Trophoblast cell (in vitro differentiated cells and primary cell): Measurements from ENCODE around the gene TMEM86B.

ENCODE experiments used
- DNase-seq, 2 donors: peaks; one replicate each; pipeline ENCODE4 v3.0.0-alpha.2; 2016
- H2AFZ ChIP-seq: 2 replicates; pipeline ENCODE4 v1.6.1; 2013; ENCODE audit warnings: low read length, moderate library complexity, mild to moderate bottlenecking; ENCODE audit not compliant: insufficient read depth, poor library complexity
- H2AK5ac ChIP-seq: 2 replicates; pipeline ENCODE4 v1.6.1; 2013; ENCODE audit warnings: mild to moderate bottlenecking, low read length
- H2BK120ac ChIP-seq: 2 replicates; pipeline ENCODE4 v1.6.1; 2013; ENCODE audit warnings: low read length, mild to moderate bottlenecking, moderate library complexity; ENCODE audit not compliant: insufficient read depth, poor library complexity
- H2BK12ac ChIP-seq: 2 replicates; pipeline ENCODE4 v1.6.1; 2013; ENCODE audit warnings: mild to moderate bottlenecking, low read length, moderate library complexity
- H2BK5ac ChIP-seq: 2 replicates; pipeline ENCODE4 v1.6.1; 2013; ENCODE audit warnings: low read length, low read depth, moderate library complexity, mild to moderate bottlenecking; ENCODE audit not compliant: poor library complexity
- H3K14ac ChIP-seq: 2 replicates; pipeline ENCODE4 v1.6.1; 2013; ENCODE audit warnings: mild to moderate bottlenecking, low read length
- H3K18ac ChIP-seq: 2 replicates; pipeline ENCODE4 v1.6.1; 2013; ENCODE audit warnings: mild to moderate bottlenecking, low read length
- H3K23ac ChIP-seq: 2 replicates; pipeline ENCODE4 v1.6.1; 2013; ENCODE audit warnings: low read length
- H3K27ac ChIP-seq: 2 replicates; pipeline ENCODE4 v1.5.1; 2013; ENCODE audit warnings: low read depth, mild to moderate bottlenecking, inconsistent platforms, low read length, moderate library complexity
- H3K27me3 ChIP-seq: 2 replicates; pipeline ENCODE4 v1.6.1; 2013; ENCODE audit warnings: inconsistent platforms, mild to moderate bottlenecking, low read length, moderate library complexity; ENCODE audit not compliant: insufficient read depth
- H3K36me3 ChIP-seq, 2 experiments: 1 replicate in 1 of 2; 2 replicates in 1 of 2; pipeline ENCODE4 v1.6.1; 2013; ENCODE audit warnings: low read length in 2 of 2, mild to moderate bottlenecking in 2 of 2, moderate library complexity in 1 of 2; ENCODE audit not compliant: insufficient read depth in 2 of 2, control insufficient read depth in 1 of 2
- H3K4ac ChIP-seq: 2 replicates; pipeline ENCODE4 v1.6.1; 2013; ENCODE audit warnings: low read depth, mild to moderate bottlenecking, low read length, moderate library complexity
- H3K4me1 ChIP-seq, 2 experiments: 1 replicate in 1 of 2; 2 replicates in 1 of 2; pipeline ENCODE4 v1.6.1; 2013; ENCODE audit warnings: low read length in 2 of 2, mild to moderate bottlenecking in 2 of 2, moderate library complexity in 1 of 2; ENCODE audit not compliant: insufficient read depth in 2 of 2, control insufficient read depth in 1 of 2
- H3K4me2 ChIP-seq: 2 replicates; pipeline ENCODE4 v1.6.1; 2013; ENCODE audit warnings: inconsistent platforms, mild to moderate bottlenecking, low read length, moderate library complexity
- H3K4me3 ChIP-seq: 2 replicates; pipeline ENCODE4 v1.5.1; 2013; ENCODE audit warnings: mild to moderate bottlenecking, low read depth, low read length, inconsistent platforms
- H3K79me1 ChIP-seq: one replicate; pipeline ENCODE4 v1.6.1; 2013; ENCODE audit warnings: low read length
- H3K79me2 ChIP-seq: 2 replicates; pipeline ENCODE4 v1.6.1; 2013; ENCODE audit warnings: low read length, mild to moderate bottlenecking; ENCODE audit not compliant: control insufficient read depth, insufficient read depth, poor library complexity
- H3K9ac ChIP-seq: 2 replicates; pipeline ENCODE4 v1.6.1; 2013; ENCODE audit warnings: mild to moderate bottlenecking, low read length
- H3K9me3 ChIP-seq: 2 replicates; pipeline ENCODE4 v1.6.1; 2013; ENCODE audit warnings: low read depth, mild to moderate bottlenecking, control low read depth, inconsistent platforms, low read length; ENCODE audit not compliant: insufficient read depth
- H4K12ac ChIP-seq: 2 replicates; pipeline ENCODE4 v1.6.1; 2013; ENCODE audit warnings: low read depth, mild to moderate bottlenecking, low read length, moderate library complexity
- H4K8ac ChIP-seq: 2 replicates; pipeline ENCODE4 v1.6.1; 2013; ENCODE audit warnings: low read depth, mild to moderate bottlenecking, low read length, moderate library complexity
- H4K91ac ChIP-seq: one replicate; pipeline ENCODE4 v1.6.1; 2013; ENCODE audit warnings: low read depth, mild to moderate bottlenecking, low read length, moderate library complexity
- WGBS: extraction: QIAGEN DNeasy Blood & Tissue Kit; methylation state at CpG from one replicate; pipeline ENCODE4 v1.1.7; 2013; ENCODE audit warnings: missing lambda C conversion rate; ENCODE audit not compliant: insufficient read length, insufficient coverage; ENCODE audit errors: extremely low coverage; 5-methylcytosine and 5-hydroxymethylcytosine counted together

TMEM86B gene

DNA sequence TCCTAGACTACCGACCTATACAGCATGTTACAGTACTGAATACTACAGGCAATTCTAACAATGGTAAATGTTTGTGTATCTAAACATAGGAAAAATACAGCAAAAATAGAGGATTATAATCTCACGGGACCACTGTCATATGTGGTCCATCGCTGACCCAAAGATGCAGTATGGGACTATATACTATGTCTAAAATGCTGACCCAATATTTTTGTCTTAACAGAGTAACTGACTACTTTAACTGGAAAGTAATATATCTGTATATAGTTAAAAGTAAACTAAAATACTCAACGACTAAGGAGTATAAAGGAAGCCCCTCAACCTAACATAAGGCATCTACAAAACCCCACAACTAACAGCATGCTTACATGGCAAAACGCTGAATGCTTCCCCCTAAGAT, 4.4 kb upstream of the TMEM86B start:
- Histone ChIP-seq H2BK12ac (no peak overlapping the region), H3K9ac (no peak overlapping the region), H4K91ac (no peak overlapping the region), H3K36me3 (peaks cover 70 to 78% of the 10 kb centered on the region in 2 experiments), H2BK120ac (no peak overlapping the region), H2BK5ac (no peak overlapping the region), H4K12ac (no peak overlapping the region), H3K79me1 (no peaks in the 10 kb centered on the region), H3K79me2 (no peaks in the 10 kb centered on the region), H4K8ac (no peak overlapping the region), H3K9me3 (peaks cover 1% of the 10 kb centered on the region), H2AFZ (no peak overlapping the region), H3K4me1 (no peaks in the 10 kb centered on the region), H3K23ac (no peak overlapping the region), H3K14ac (no peak overlapping the region), H3K18ac (no peak overlapping the region), H3K4me2 (no peak overlapping the region), H3K27ac (no peak overlapping the region), H2AK5ac (no peak overlapping the region), H3K4ac (no peak overlapping the region), H3K4me3 (no peak overlapping the region), H3K27me3 (no peaks in the 10 kb centered on the region)
- no peak for DNase-seq
- no CpG with 5 or more reads among the region's 5 CpGs for WGBS

GRCh38 chr19:55232286-55232602, 3.7 kb upstream of the TMEM86B start:
- H3K4me2 ChIP-seq: no peak overlapping the region
- H3K4me3 ChIP-seq: no peak overlapping the region
- no peak overlapping the region for H3K18ac ChIP-seq
- H3K4me1 ChIP-seq: no peaks in the 10 kb centered on the region
- H3K27me3 ChIP-seq: no peaks in the 10 kb centered on the region
- no peaks in the 10 kb centered on the region for H3K79me1 ChIP-seq
- no peak overlapping the region for H3K9ac ChIP-seq
- H2AFZ ChIP-seq: no peak overlapping the region
- H3K79me2 ChIP-seq: no peaks in the 10 kb centered on the region
- H3K23ac ChIP-seq: no peak overlapping the region
- H3K9me3 ChIP-seq: peaks cover 1% of the 10 kb centered on the region
- H2BK12ac ChIP-seq: no peak overlapping the region
- H4K91ac ChIP-seq: no peak overlapping the region
- H2BK5ac ChIP-seq: no peak overlapping the region
- no peak overlapping the region for H2AK5ac ChIP-seq
- no peak overlapping the region for H3K4ac ChIP-seq
- DNase-seq: no peak
- H3K14ac ChIP-seq: no peak overlapping the region
- H2BK120ac ChIP-seq: no peak overlapping the region
- H3K27ac ChIP-seq: no peak overlapping the region
- no peak overlapping the region for H4K12ac ChIP-seq
- no peak overlapping the region for H4K8ac ChIP-seq
- no CpG with 5 or more reads among the region's 12 CpGs for WGBS
- H3K36me3 ChIP-seq: peaks cover 72 to 78% of the 10 kb centered on the region in 2 experiments

GRCh38 chr19:55231391-55232285, 3.1 kb upstream of the TMEM86B start:
- WGBS: no CpG with 5 or more reads among the region's 30 CpGs
- Histone ChIP-seq H3K18ac (no peak overlapping the region), H4K91ac (no peak overlapping the region), H3K79me1 (no peaks in the 10 kb centered on the region), H3K14ac (no peak overlapping the region), H2BK120ac (no peak overlapping the region), H3K27ac (no peak overlapping the region), H3K9me3 (peaks cover 1% of the 10 kb centered on the region), H3K9ac (no peak overlapping the region), H4K8ac (no peak overlapping the region), H3K4me1 (no peaks in the 10 kb centered on the region), H3K23ac (no peak overlapping the region), H3K4me2 (no peak overlapping the region), H2AK5ac (no peak overlapping the region), H4K12ac (no peak overlapping the region), H3K36me3 (peaks cover 72 to 78% of the 10 kb centered on the region in 2 experiments), H2AFZ (no peak overlapping the region), H2BK5ac (no peak overlapping the region), H2BK12ac (no peak overlapping the region), H3K4ac (no peak overlapping the region), H3K79me2 (no peaks in the 10 kb centered on the region), H3K4me3 (no peak overlapping the region), H3K27me3 (no peaks in the 10 kb centered on the region)
- no peak for DNase-seq

GRCh38 chr19:55230780-55231179, 2.2 kb upstream of the TMEM86B start:
- no CpG with 5 or more reads among the region's 13 CpGs for WGBS
- no peak overlapping the region for H3K4me3 ChIP-seq
- H3K4me2 ChIP-seq: no peak overlapping the region
- H2BK5ac ChIP-seq: no peak overlapping the region
- H3K9ac ChIP-seq: no peak overlapping the region
- H2BK12ac ChIP-seq: no peak overlapping the region
- H3K4me1 ChIP-seq: no peaks in the 10 kb centered on the region
- H4K8ac ChIP-seq: no peak overlapping the region
- peaks cover 1% of the 10 kb centered on the region for H3K9me3 ChIP-seq
- no peak overlapping the region for H3K27ac ChIP-seq
- no peak overlapping the region for H3K18ac ChIP-seq
- peaks cover 68 to 70% of the 10 kb centered on the region in 2 experiments for H3K36me3 ChIP-seq
- H3K79me2 ChIP-seq: no peaks in the 10 kb centered on the region
- H3K27me3 ChIP-seq: no peaks in the 10 kb centered on the region
- H3K79me1 ChIP-seq: no peaks in the 10 kb centered on the region
- no peak for DNase-seq
- H4K12ac ChIP-seq: no peak overlapping the region
- no peak overlapping the region for H3K14ac ChIP-seq
- H3K23ac ChIP-seq: no peak overlapping the region
- H4K91ac ChIP-seq: no peak overlapping the region
- H2AFZ ChIP-seq: no peak overlapping the region
- H3K4ac ChIP-seq: no peak overlapping the region
- no peak overlapping the region for H2AK5ac ChIP-seq
- H2BK120ac ChIP-seq: no peak overlapping the region
